ENCODE measurements around the gene TAOK2.

- no peak for TF ChIP-seq EZH2 (IDR thresholded peaks at IDR 0.05; ENCODE audit: borderline replicate concordance, low read length)
- TF ChIP-seq, protein P1, sequence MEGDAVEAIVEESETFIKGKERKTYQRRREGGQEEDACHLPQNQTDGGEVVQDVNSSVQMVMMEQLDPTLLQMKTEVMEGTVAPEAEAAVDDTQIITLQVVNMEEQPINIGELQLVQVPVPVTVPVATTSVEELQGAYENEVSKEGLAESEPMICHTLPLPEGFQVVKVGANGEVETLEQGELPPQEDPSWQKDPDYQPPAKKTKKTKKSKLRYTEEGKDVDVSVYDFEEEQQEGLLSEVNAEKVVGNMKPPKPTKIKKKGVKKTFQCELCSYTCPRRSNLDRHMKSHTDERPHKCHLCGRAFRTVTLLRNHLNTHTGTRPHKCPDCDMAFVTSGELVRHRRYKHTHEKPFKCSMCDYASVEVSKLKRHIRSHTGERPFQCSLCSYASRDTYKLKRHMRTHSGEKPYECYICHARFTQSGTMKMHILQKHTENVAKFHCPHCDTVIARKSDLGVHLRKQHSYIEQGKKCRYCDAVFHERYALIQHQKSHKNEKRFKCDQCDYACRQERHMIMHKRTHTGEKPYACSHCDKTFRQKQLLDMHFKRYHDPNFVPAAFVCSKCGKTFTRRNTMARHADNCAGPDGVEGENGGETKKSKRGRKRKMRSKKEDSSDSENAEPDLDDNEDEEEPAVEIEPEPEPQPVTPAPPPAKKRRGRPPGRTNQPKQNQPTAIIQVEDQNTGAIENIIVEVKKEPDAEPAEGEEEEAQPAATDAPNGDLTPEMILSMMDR (IDR thresholded peaks at IDR 0.05; ENCODE audit: low read length): no peak
Measured at GRCh38 chr16:29982560-29983419, 9.1 kb downstream of the TAOK2 start.

Data from OCI-LY1 (cell line).